Cardiac muscle cell (in vitro differentiated cells and primary cell): ENCODE data around the gene SECTM1. TPM values are rescaled to one million over a fixed set of nuclear protein-coding genes. Genes with fewer than 3 reads are reported as not detected.

ENCODE experiments used
- DNase-seq, 2 donors: peaks; one replicate each; pipeline versions ENCODE4 v3.0.0 to v3.0.0-alpha.2; 2010 to 2017; ENCODE audit warnings: low read depth in 1 of 2, low spot score in 1 of 2
- H3K27ac ChIP-seq: fragments of 200-600 bp; sonication (generic); 2 replicates; pipeline ENCODE4 v1.5.1; 2016
- H3K27me3 ChIP-seq: fragments of 200-600 bp; sonication (generic); 2 replicates; pipeline ENCODE4 v1.6.0; 2016; ENCODE audit warnings: control low read depth
- H3K36me3 ChIP-seq: fragments of 200-600 bp; sonication (generic); 2 replicates; pipeline ENCODE4 v1.5.1; 2016; ENCODE audit warnings: control low read depth
- H3K4me1 ChIP-seq: fragments of 200-600 bp; sonication (generic); 2 replicates; pipeline ENCODE4 v1.8.1; 2017; ENCODE audit warnings: low read depth, mild to moderate bottlenecking, mixed run types
- H3K4me3 ChIP-seq: fragments of 200-600 bp; sonication (generic); 2 replicates; pipeline ENCODE4 v1.5.1; 2016; ENCODE audit warnings: mild to moderate bottlenecking
- H3K9me3 ChIP-seq: fragments of 200-600 bp; sonication (generic); 2 replicates; pipeline ENCODE4 v1.5.1; 2017; ENCODE audit warnings: low read depth, mild to moderate bottlenecking, control low read depth
- CTCF ChIP-seq: IDR thresholded peaks from 2 replicates; pipeline ENCODE4 v1.5.1; 2012; ENCODE audit warnings: low read depth, mild to moderate bottlenecking, low read length
- polyA plus RNA-seq: library from polyadenylated mRNA; unstranded; fragments of >200 nt; fragmentation: Nextera tagmentation; extraction: Ambion mirVana; gene quantifications from 2 replicates; pipeline ENCODE4 v1.2.1, GENCODE V29; 2016
- total RNA-seq: library from RNA; depleted of rRNA; stranded (reverse); fragments of >200 nt; gene quantifications from 2 replicates; pipeline ENCODE4 v1.2.3, GENCODE V29; 2016

The SECTM1 gene
- total and polyA plus RNA-seq, 2 experiments from 2014 or later: not detected

- no peaks in the 10 kb centered on the region for H3K9me3 ChIP-seq
- peaks cover 4% of the 10 kb centered on the region for H3K4me1 ChIP-seq
- no peak for DNase-seq
- H3K27ac ChIP-seq: no peak overlapping the region
- H3K4me3 ChIP-seq: no peak overlapping the region
- no peak for TF ChIP-seq CTCF
- no peaks in the 10 kb centered on the region for H3K27me3 ChIP-seq
- H3K36me3 ChIP-seq: peaks cover under 1% of the 10 kb centered on the region
Observed at GRCh38 chr17:82276938-82277337, 56.6 kb downstream of the SECTM1 start.

- Histone ChIP-seq H3K27me3 (no peaks in the 10 kb centered on the region), H3K4me3 (no peak overlapping the region), H3K9me3 (no peaks in the 10 kb centered on the region), H3K27ac (no peak overlapping the region), H3K4me1 (peaks cover 13% of the 10 kb centered on the region), H3K36me3 (peaks cover 8% of the 10 kb centered on the region)
- TF ChIP-seq CTCF: no peak
- no peak for DNase-seq
Observed at GRCh38 chr17:82275326-82275725, 58.2 kb downstream of the SECTM1 start.

- TF ChIP-seq CTCF: no peak
- Histone ChIP-seq H3K9me3 (no peaks in the 10 kb centered on the region), H3K4me3 (no peak overlapping the region), H3K27me3 (no peaks in the 10 kb centered on the region), H3K4me1 (peaks cover 17% of the 10 kb centered on the region), H3K27ac (no peak overlapping the region), H3K36me3 (peaks cover 8% of the 10 kb centered on the region)
- DNase-seq: no peak
Observed at GRCh38 chr17:82274134-82275020, 59.2 kb downstream of the SECTM1 start.

- peak within 1 kb of the TSS; percentile 100 for H3K27ac ChIP-seq
- H3K9me3 ChIP-seq: no peaks in the 10 kb centered on the region
- DNase-seq: peak; percentile 91 to 96
- TF ChIP-seq CTCF: no peak
- H3K4me3 ChIP-seq: peak within 1 kb of the TSS; percentile 92
- no peaks in the 10 kb centered on the region for H3K27me3 ChIP-seq
- peaks cover 26% of the 10 kb centered on the region for H3K4me1 ChIP-seq
- peaks cover 8% of the 10 kb centered on the region for H3K36me3 ChIP-seq
Observed at GRCh38 chr17:82273327-82274133, 60.0 kb downstream of the SECTM1 start, which contains the start of gene CSNK1D. Gene CSNK1D, minus strand, starts transcription at chr17:82273700. Its CDS starts 319 bp downstream, at chr17:82273381.

- Histone ChIP-seq H3K36me3 (peaks cover 13% of the 10 kb centered on the region), H3K27me3 (no peaks in the 10 kb centered on the region), H3K27ac (peak overlapping the region; percentile 100), H3K9me3 (no peaks in the 10 kb centered on the region), H3K4me1 (peaks cover 34% of the 10 kb centered on the region), H3K4me3 (peak overlapping the region; percentile 92)
- DNase-seq: peak in 1 of 2 donors; percentile 23
- TF ChIP-seq CTCF: no peak
Observed at GRCh38 chr17:82272495-82273326, 60.9 kb downstream of the SECTM1 start.
